ENCODE results near the gene SLFN5.
"Not testable (repeated sequence)": the region's sequence is repeated elsewhere in the genome, so short reads cannot be mapped to it uniquely, and the experiment has no call there.

The SLFN5 gene

DNA sequence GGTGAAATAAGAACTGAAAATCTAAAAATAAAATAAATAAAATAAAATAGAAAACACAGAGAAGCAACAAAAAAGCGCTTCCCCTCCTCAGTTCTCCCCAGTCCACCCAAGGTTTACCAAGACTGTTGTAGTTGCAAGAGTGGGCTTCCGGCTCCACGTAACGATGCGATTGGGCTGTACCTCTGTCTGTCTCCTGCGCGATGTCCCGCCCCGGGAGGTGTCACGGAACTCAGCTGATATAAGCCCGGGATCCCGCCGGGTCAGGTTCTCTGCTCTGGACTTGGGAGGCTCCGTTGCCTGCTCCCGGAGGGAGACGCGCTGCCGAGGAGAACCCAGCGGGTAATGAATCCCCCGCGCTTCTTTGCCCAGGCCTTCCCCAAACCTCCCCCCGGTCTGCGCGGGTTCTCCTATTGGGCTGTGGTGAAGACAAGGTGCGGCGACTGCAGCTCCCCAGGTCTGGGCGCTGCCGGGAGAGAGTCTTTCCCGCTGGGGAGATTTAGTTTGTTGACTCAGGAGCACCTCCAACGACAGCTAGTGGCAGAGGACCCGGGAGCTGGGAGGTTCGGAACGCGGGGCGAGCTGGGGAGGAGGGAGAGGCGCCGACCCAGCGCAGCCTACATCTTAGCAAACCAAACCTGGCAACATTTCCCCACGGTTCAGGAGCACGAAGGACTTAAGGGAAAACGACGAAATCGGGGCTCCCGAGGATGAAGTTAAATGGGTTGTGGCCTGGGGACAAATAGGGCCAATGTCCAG, at the start of gene SLFN5:
Gene SLFN5 (plus strand): TSS at position 268 of the 756 bp plus-strand sequence. CDS start 15,619 bp downstream, outside the sequence.
- DNase-seq (ENCODE audit: low read depth): peak; percentile 87

DNA sequence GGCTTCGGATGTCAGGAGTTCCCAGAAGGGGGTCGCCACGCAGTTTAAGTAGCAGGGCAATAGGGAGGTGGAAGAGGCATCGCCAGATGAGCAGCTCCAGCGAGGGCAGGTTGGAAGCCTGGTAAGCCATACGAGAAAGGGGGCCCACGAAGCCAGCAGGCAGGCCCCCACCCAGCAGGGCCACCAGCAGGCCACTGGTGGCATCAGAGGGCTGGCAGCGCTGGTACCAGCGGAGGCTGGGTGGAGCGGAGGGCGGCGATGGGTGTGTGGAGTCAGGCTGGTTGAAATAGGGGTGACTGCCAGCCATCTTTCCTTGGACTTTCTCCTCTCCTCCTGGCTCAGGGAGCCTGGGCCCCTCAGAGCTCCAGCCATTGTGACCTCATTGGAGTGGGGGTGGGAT, 48.9 kb upstream of the SLFN5 start, which contains the start of gene SLC35G3:
Gene SLC35G3 (minus strand): TSS at position 393 of the 400 bp plus-strand sequence. CDS start 86 bp downstream, at position 307.
- not testable (repeated sequence) for DNase-seq (ENCODE audit: low read depth)

DNA sequence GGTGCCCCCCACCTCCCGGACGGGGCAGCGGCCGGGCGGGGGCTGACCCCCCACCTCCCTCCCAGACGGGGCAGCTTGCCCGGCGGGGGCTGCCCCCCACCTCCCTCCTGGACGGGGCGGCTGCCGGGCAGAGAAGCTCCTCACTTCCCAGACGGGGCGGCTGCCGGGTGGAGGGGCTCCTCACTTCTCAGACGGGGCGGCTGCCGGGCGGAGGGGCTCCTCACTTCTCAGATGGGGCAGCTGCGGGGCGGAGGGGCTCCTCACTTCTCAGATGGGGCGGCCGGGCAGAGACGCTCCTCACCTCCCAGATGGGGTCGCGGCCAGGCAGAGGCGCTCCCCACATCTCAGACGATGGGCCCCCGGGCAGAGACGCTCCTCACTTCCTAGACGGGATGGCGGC, 47.8 kb upstream of the SLFN5 start:
- not testable (repeated sequence) for DNase-seq (ENCODE audit: low read depth)

DNA sequence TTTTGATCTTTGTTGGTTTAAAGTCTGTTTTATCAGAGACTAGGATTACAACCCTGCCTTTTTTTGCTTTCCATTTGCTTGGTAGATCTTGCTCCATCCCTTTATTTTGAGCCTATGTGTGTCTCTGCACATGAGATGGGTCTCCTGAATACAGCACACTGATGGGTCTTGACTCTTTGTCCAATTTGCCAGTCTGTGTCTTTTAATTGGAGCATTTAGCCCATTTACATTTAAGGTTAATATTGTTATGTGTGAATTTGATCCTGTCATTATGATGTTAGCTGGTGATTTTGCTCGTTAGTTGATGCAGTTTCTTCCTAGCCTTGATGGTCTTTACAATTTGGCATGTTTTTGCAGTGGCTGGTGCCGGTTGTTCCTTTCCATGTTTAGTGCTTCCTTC, 40.3 kb upstream of the SLFN5 start:
- DNase-seq (ENCODE audit: low read depth): not testable (repeated sequence)

DNA sequence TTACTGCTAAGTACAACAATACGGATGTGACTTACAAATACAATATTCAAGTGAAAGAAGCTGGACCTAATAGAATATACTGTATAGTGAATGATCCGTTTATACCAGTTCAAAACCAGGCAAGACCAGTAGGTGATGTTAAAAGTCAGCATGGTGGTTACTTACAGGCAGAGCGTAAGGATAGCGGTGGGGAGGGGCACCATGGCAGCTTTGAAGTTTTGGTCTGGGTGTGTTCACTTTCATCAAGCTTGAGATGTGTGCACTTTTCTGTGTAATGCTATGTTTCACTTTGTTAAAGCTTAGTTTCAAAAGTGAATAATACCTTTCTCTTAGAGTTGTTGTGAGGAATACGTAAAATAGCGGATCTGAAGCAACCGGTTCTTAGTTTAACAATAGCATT, 32.1 kb upstream of the SLFN5 start:
- DNase-seq (ENCODE audit: low read depth): no peak

DNA sequence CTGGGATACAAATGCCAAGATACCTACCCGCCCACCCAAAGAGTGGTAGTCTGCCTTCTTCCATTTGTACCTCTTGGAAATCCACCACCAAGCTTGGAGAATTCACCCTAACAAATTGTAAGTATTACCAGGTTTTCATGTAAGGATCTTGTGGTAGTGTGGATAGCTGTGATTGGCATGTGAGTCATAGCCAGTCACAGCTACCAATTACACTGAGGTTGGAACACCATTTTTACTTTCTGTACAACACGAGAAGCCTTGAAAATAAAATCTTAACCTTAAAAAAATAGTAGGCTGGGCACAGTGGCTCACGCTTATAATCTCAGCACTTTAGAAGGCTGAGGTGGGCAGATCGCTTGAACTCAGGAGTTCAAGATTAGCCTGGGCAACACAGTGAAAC, 30.2 kb upstream of the SLFN5 start:
- DNase-seq (ENCODE audit: low read depth): no peak

DNA sequence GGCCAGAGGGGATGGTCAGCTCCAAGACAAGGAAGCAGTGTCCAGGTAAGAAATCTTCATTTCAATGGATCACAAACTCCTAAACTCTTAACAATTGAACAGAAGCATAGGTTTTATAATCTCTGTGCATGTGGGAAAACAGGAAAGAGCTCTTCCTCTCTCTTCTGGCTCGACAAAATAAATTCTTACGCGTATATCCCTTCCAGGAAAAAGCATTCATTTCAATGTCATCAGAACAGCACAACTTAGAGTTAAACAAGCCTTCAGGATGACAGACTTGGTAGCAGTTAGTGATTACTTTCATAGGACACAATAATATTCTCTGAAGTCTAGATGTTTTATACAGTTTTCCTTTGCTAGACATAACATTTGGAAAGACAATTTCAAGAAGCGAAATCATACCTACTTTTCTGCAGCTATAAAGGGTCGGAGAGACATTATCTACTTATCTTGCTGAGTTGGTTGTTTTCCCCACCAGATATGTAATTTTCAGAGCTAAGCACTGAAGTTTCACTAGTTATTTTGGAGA, 29.4 kb upstream of the SLFN5 start:
- no peak for DNase-seq (ENCODE audit: low read depth)

DNA sequence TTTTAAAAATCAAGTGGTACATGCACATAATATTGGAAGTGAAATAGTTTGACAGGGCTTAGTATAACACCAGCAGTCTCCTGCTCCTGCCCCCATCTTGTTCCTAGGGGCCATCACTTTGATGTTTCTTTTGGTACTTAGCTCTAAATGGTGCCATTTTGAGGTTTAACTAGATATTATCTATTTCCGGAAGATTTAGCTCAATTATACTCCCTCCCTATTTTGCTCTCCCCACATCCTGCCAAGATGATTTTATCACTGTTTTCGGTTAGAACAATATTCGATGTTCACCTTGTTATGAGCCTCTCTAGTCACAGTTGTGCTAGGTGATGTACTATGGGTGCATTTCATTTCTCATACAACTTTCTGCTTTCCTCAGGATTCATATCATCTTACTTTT, 28.7 kb upstream of the SLFN5 start:
- DNase-seq (ENCODE audit: low read depth): no peak

DNA sequence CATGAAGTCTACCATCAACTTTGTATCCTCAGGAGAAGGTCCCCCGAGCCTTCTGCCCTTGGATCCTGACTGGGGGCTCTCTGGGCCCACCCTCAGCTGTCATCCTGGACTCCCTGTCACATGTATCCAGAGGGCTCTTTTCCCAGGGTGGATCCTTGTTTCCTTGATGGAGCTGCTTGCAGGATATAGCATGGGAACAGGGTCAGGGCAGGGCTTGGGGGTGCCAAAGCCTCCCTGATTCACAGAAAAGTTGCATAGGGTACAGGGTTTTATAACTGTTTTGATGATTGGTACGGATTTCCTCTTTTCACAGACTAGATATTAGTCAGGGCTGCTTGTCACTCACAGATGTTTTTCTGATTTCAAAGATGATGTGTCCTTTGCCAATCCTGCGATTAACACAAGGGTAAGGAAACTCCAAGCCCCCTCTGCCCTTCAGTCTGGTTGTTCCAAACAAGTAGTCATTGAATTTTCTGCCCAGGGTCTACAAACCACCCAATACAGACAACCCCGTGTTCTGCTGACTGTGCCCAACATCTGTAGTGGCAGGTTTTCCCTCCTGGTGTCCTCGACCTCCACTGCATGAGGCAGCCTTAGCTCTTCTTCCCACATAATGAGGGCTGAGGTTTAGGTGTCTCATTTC, 28.1 kb upstream of the SLFN5 start:
- peak; percentile 29 for DNase-seq (ENCODE audit: low read depth)

DNA sequence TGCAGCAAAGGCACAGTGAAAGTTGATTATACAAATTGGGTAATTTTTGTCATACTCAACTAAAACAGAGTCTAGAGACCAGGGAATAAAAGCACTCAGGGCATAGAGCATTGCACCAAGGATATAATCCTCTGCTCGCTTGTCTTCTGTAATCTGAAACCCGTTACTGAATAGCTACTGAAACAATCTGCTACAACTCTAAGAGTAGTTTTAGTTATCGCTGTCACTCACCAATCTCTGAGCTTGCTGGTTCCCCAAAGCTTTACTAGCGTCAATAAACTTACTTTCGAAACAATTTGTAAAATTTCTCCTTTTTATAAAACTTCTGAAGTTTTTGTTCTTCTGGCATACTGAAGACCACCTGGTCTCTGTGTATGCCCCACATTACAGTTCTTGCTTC, 25.8 kb upstream of the SLFN5 start:
- DNase-seq (ENCODE audit: low read depth): no peak

DNA sequence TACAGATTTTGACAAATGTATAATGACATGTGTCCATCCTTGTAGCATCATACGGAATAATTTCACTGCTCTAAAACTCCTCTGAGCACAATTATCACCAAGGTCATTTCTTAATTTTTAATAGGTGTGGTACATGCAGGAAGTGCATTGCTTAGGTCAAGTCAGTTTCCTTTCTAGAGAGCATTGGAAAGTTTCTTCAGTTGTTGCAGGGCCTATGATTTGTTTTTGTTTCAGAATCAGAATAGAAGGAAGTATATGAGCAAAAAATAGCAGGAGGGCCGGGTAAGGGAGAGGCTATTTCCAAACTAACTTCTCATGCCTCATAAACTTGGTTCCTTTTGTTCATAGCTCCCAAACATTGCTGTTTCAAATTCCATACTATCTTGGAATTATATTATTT, 24.0 kb upstream of the SLFN5 start:
- DNase-seq (ENCODE audit: low read depth): no peak

DNA sequence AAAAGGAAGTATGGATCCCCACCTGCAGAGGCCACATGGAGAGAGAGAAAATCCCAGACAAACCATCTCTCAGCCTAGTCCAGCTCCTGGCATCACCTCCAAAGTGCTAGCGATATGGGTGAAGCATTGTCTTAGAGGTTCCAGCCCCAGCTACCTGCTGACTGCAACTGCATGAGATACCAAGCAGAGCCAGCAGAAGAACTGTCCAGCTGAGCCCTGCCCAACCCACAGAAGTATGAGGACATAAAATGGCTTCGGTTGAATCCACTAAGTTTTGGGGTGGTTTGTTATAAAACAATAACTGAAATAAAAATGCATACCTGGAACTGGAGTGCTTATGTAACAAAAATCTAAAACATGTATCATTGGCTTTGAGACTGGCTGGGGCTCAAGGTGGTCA, 20.4 kb upstream of the SLFN5 start:
- no peak for DNase-seq (ENCODE audit: low read depth)

DNA sequence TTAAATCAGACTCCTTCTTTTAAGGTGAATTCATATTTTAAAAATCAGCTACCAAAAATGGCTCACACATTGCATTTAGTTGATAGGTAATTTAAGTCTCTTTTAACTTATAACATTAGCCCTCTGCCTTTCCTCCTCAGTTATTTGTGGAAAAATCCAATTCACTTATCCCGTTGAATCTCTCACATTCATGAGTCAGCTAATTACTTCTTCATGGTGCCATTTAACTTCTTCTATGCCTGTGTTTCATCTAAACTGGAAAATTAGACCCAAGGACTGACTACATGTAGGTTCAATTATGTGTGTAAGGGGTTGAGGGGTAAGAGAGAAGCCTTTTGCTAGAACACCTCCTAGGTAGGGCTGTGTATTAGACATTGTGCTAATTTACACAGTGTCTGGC, 18.4 kb upstream of the SLFN5 start:
- no peak for DNase-seq (ENCODE audit: low read depth)

DNA sequence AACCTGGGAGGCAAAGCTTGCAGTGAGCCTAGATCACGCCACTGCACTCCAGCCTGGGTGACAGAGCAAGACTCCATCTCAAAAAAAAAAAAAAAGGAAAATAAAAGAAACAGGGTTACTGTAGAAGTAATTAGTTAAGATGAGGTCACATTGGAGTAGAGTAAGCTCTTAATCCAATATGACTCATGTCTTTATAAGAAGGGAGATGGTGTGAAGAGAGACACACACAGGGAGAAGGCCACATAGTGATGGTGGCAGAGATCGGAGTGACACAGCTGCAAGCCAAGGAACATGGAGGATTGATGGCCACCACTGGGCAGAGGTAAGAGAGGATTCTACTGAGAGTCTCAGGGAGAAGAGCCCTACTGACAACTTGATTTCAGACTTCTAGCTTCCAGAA, 15.3 kb upstream of the SLFN5 start:
- no peak for DNase-seq (ENCODE audit: low read depth)

DNA sequence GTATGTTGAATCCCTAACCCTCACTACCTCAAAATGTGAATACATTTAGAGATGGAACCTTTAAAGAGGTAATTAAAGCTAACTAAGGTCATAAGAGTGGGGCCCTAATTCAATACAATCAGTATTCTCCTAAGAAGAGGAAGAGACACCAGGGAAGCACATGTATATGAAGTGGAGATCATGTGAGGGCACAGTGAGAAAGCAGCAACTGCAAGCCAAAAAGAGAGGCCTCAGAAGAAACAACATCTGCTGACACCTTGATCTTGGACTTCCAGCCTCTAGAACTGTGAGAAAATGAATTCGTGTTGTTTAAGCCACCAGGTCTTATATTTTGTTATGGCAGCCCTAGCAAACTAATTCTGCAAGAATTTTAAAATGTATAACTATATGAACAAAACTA, 13.2 kb upstream of the SLFN5 start:
- DNase-seq (ENCODE audit: low read depth): no peak

DNA sequence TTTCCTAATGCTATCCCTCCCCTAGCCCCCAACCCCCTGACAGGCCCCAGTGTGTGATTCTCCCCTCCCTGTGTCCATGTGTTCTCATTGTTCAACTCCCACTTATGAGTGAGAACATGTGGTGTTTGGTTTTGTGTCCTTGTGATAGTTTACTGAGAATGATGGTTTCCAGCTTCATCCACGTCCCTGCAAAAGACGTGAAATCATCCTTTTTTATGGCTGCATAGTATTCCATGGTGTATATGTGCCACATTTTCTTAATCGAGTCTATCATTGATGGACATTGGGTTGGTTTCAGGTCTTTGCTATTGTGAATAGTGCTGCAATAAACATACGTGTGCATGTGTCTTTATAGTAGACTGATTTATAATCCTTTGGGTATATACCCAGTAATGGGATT, 8.6 kb upstream of the SLFN5 start:
- not testable (repeated sequence) for DNase-seq (ENCODE audit: low read depth)

DNA sequence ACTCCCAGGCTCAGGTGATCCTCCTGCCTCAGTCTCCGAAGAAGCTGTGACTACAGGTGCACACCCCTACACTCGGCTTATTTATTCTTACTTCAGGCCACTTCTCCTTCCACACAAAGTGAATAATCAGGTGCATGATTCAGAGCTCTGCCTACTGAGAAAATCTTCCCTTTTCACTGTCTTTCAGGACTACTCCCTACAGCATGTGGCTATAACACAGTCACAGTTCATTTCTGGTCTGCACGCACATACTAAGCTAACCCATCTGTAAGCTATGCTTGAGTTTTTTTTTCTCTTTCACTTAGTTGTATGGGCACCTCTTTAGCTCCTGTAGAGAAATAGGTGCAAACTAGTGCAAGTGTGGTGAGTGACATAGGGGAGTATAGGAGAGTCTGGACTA, 7.6 kb upstream of the SLFN5 start:
- no peak for DNase-seq (ENCODE audit: low read depth)

DNA sequence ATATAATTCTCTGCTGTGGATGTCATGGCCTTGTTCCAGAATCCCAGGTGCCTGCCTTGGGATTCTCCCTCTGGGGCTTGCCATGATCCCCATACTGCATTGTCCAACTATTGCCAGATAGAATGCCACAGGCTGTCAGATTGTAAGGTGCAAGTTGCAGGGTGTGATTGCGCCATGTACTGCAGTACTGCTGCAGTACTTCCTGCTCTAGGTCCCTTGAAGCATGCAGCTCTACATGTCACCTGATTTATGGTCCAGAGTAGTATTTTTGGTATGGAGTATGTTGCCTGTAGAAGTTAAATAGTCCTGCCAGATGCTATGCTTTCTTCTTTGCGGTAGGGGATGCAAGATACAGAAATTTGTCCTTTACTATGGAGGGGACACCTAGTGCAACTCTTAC, 7.0 kb upstream of the SLFN5 start:
- DNase-seq (ENCODE audit: low read depth): no peak

DNA sequence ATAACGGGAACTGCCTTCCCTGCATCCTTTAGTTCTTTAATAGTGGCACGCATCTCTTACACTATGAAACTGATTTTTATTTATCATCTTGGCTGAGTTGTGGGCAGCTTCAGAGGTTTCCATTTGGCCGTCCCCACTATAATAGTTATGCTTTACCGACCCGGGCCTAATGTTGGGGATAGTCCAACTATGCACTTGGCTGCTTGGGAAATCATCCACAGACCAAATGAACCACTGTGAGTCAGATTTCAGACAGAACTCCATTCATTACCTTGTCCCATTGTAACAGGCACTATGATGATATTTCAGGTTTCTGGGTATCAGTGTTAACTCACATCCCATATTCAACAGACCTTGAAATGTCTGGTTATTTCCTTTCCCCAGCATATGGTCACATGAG, 6.1 kb upstream of the SLFN5 start:
- DNase-seq (ENCODE audit: low read depth): no peak

DNA sequence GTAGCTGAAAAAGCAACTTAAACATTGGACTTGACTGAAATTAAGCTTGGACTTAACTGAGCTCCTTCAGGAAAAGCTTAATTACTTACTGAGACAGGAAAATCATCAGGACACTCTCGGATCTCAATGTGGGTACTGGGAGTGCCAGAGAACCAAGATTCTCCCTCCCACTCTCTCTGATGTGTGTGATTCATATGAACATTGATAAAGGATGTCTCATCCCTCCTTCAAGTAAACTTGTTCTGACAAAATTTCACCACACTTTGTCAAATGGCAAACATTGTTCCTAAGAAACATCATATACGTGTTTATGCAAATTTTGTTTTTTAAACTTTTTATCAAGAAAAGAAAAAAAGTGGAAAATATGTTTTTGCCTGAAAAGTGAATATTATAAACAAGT, 4.1 kb upstream of the SLFN5 start:
- DNase-seq (ENCODE audit: low read depth): no peak

DNA sequence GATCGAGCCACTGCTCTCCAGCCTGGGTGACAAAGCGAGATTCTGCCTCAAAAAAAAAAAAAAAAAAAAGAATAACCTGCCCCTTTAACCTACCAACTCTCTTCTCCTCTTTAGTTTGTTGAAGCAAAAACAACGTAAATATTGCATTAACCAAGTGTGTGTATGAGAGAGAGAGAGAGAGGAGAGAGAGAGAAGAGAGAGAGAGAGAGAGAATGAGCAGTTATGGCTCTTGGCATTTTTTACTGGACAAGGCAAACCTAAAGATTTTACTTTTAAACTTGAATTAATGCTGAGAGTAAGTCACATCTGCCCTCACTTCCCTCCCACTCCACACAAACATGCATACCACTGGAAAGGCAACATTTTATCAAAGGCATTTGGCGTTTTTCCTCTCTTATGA, 3.0 kb upstream of the SLFN5 start:
- DNase-seq (ENCODE audit: low read depth): no peak

DNA sequence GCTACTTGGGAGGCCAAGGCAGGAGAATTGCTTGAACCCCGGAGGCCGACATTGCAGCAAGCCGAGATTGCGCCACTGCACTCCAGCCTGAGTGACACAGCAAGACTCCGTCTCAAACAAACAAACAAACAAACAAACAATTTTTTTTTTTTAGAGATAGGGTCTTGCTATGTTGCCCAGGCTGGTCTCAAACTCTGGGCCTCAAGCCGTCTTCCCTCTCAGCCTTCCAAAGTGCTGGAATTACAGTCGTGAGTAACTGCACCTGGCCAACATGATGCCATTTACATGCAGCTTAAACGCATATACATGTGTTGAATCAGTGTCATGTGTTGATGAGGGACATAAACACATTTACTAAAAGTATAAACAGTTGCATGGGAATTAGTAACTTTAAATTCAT, 2.0 kb upstream of the SLFN5 start:
- DNase-seq (ENCODE audit: low read depth): no peak

DNA sequence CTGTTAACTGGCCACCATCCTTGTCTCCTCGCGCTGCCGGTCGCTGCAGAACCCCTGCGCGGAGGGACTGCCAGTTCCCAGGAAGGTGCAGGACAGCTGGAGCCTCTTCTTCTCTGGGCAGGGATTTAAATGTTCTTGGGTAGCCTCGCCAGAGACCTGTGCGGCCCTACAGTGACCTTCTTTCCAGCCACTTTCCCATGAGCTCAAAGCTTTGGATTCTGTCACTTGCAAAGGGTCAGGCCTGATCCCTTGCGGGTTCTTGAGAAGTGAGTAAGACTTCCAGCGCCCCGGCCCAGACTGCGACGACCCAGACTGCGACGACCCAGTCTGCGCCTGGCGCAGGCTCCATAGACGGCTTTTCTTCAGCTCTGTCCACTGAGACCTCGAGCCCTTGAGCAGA, 1.4 kb upstream of the SLFN5 start:
- peak; percentile 27 for DNase-seq (ENCODE audit: low read depth)

Data from activated T-cell treated with anti-CD3 and anti-CD28 coated beads for 48 hours (primary cell).